ENCODE data around the gene POGLUT3.

Gene POGLUT3

GRCh38 chr11:108500721-108501120 is 2.5 kb upstream of the POGLUT3 start:
- Histone ChIP-seq H3K27me3 (ENCODE audit: control insufficient read depth, insufficient read depth, low read length) (no peaks in the 10 kb centered on the region), H3K4me3 (ENCODE audit: low read length) (no peak overlapping the region), H3K4me1 (ENCODE audit: control insufficient read depth, insufficient read depth, low read length) (no peaks in the 10 kb centered on the region; the same call in 1 of the 2 replicates), H3K9me3 (ENCODE audit: control insufficient read depth, insufficient read depth, low read length) (no peaks in the 10 kb centered on the region), H3K27ac (ENCODE audit: low read length) (no peak overlapping the region), H3K36me3 (ENCODE audit: control insufficient read depth, insufficient read depth, low read length) (no peaks in the 10 kb centered on the region)
- no CpG with 5 or more reads among the region's 2 CpGs for WGBS (ENCODE audit: insufficient coverage, insufficient read length)
- no peak for DNase-seq (ENCODE audit: low read depth, low spot score)

GRCh38 chr11:108500169-108500568 is 2.0 kb upstream of the POGLUT3 start:
- H3K4me1 ChIP-seq (ENCODE audit: control insufficient read depth, insufficient read depth, low read length) = no peaks in the 10 kb centered on the region; the same call in 1 of the 2 replicates
- no peaks in the 10 kb centered on the region for H3K36me3 ChIP-seq (ENCODE audit: control insufficient read depth, insufficient read depth, low read length)
- H3K27ac ChIP-seq (ENCODE audit: low read length) = no peak overlapping the region
- no CpG with 5 or more reads among the region's 4 CpGs for WGBS (ENCODE audit: insufficient coverage, insufficient read length)
- DNase-seq (ENCODE audit: low read depth, low spot score) = no peak
- H3K27me3 ChIP-seq (ENCODE audit: control insufficient read depth, insufficient read depth, low read length) = no peaks in the 10 kb centered on the region
- H3K9me3 ChIP-seq (ENCODE audit: control insufficient read depth, insufficient read depth, low read length) = no peaks in the 10 kb centered on the region
- no peak overlapping the region for H3K4me3 ChIP-seq (ENCODE audit: low read length)

- H3K9me3 ChIP-seq (ENCODE audit: control insufficient read depth, insufficient read depth, low read length) = no peaks in the 10 kb centered on the region
- no peak for DNase-seq (ENCODE audit: low read depth, low spot score)
- WGBS (ENCODE audit: insufficient coverage, insufficient read length) = no CpG with 5 or more reads among the region's 29 CpGs
- H3K27me3 ChIP-seq (ENCODE audit: control insufficient read depth, insufficient read depth, low read length) = no peaks in the 10 kb centered on the region
- peak overlapping the region; percentile 59; the same call in 1 of the 2 replicates for H3K4me3 ChIP-seq (ENCODE audit: low read length)
- no peaks in the 10 kb centered on the region; the same call in 1 of the 2 replicates for H3K4me1 ChIP-seq (ENCODE audit: control insufficient read depth, insufficient read depth, low read length)
- H3K27ac ChIP-seq (ENCODE audit: low read length) = no peak overlapping the region
- H3K36me3 ChIP-seq (ENCODE audit: control insufficient read depth, insufficient read depth, low read length) = no peaks in the 10 kb centered on the region
Measured at GRCh38 chr11:108498816-108499408, 728 bp upstream of the POGLUT3 start.

- Histone ChIP-seq H3K36me3 (ENCODE audit: control insufficient read depth, insufficient read depth, low read length) (no peaks in the 10 kb centered on the region), H3K4me3 (ENCODE audit: low read length) (peak overlapping the region; percentile 59; the same call in 1 of the 2 replicates), H3K27ac (ENCODE audit: low read length) (no peak overlapping the region), H3K4me1 (ENCODE audit: control insufficient read depth, insufficient read depth, low read length) (no peaks in the 10 kb centered on the region; the same call in 1 of the 2 replicates), H3K27me3 (ENCODE audit: control insufficient read depth, insufficient read depth, low read length) (no peaks in the 10 kb centered on the region), H3K9me3 (ENCODE audit: control insufficient read depth, insufficient read depth, low read length) (no peaks in the 10 kb centered on the region)
- WGBS (ENCODE audit: insufficient coverage, insufficient read length) = no CpG with 5 or more reads among the region's 30 CpGs
- DNase-seq (ENCODE audit: low read depth, low spot score) = peak; percentile 74
Measured at GRCh38 chr11:108497317-108498045, 703 bp downstream of the POGLUT3 start.

GRCh38 chr11:108496643-108497256 is 1.4 kb downstream of the POGLUT3 start:
- no peaks in the 10 kb centered on the region for H3K9me3 ChIP-seq (ENCODE audit: control insufficient read depth, insufficient read depth, low read length)
- WGBS (ENCODE audit: insufficient coverage, insufficient read length) = no CpG with 5 or more reads among the region's 7 CpGs
- no peaks in the 10 kb centered on the region; the same call in 1 of the 2 replicates for H3K4me1 ChIP-seq (ENCODE audit: control insufficient read depth, insufficient read depth, low read length)
- H3K27me3 ChIP-seq (ENCODE audit: control insufficient read depth, insufficient read depth, low read length) = no peaks in the 10 kb centered on the region
- H3K27ac ChIP-seq (ENCODE audit: low read length) = no peak overlapping the region
- no peaks in the 10 kb centered on the region for H3K36me3 ChIP-seq (ENCODE audit: control insufficient read depth, insufficient read depth, low read length)
- H3K4me3 ChIP-seq (ENCODE audit: low read length) = no peak overlapping the region
- DNase-seq (ENCODE audit: low read depth, low spot score) = no peak

GRCh38 chr11:108495326-108495725 is 2.9 kb downstream of the POGLUT3 start:
- no CpG with 5 or more reads among the region's 3 CpGs for WGBS (ENCODE audit: insufficient coverage, insufficient read length)
- Histone ChIP-seq H3K27ac (ENCODE audit: low read length) (no peak overlapping the region), H3K36me3 (ENCODE audit: control insufficient read depth, insufficient read depth, low read length) (no peaks in the 10 kb centered on the region), H3K9me3 (ENCODE audit: control insufficient read depth, insufficient read depth, low read length) (no peaks in the 10 kb centered on the region), H3K27me3 (ENCODE audit: control insufficient read depth, insufficient read depth, low read length) (no peaks in the 10 kb centered on the region), H3K4me3 (ENCODE audit: low read length) (no peak overlapping the region), H3K4me1 (ENCODE audit: control insufficient read depth, insufficient read depth, low read length) (no peaks in the 10 kb centered on the region; the same call in 1 of the 2 replicates)
- DNase-seq (ENCODE audit: low read depth, low spot score) = no peak

- WGBS (ENCODE audit: insufficient coverage, insufficient read length) = no CpG with 5 or more reads among the region's 6 CpGs
- DNase-seq (ENCODE audit: low read depth, low spot score) = no peak
Measured at GRCh38 chr11:108494182-108494581, 4.0 kb downstream of the POGLUT3 start.

GRCh38 chr11:108491936-108492335 is 6.2 kb downstream of the POGLUT3 start:
- Histone ChIP-seq H3K27ac (ENCODE audit: low read length) (no peak overlapping the region), H3K4me3 (ENCODE audit: low read length) (no peak overlapping the region), H3K9me3 (ENCODE audit: control insufficient read depth, insufficient read depth, low read length) (no peaks in the 10 kb centered on the region), H3K27me3 (ENCODE audit: control insufficient read depth, insufficient read depth, low read length) (no peaks in the 10 kb centered on the region), H3K4me1 (ENCODE audit: control insufficient read depth, insufficient read depth, low read length) (no peaks in the 10 kb centered on the region; the same call in 1 of the 2 replicates), H3K36me3 (ENCODE audit: control insufficient read depth, insufficient read depth, low read length) (no peaks in the 10 kb centered on the region)
- DNase-seq (ENCODE audit: low read depth, low spot score) = no peak
- no CpG with 5 or more reads among the region's 3 CpGs for WGBS (ENCODE audit: insufficient coverage, insufficient read length)

More at GRCh38 chr11:108494182-108494581, 4.0 kb downstream of the POGLUT3 start:
- H3K4me1 ChIP-seq (ENCODE audit: control insufficient read depth, insufficient read depth, low read length) = no peaks in the 10 kb centered on the region; the same call in 1 of the 2 replicates
- no peaks in the 10 kb centered on the region for H3K9me3 ChIP-seq (ENCODE audit: control insufficient read depth, insufficient read depth, low read length)
- no peaks in the 10 kb centered on the region for H3K36me3 ChIP-seq (ENCODE audit: control insufficient read depth, insufficient read depth, low read length)
- H3K4me3 ChIP-seq (ENCODE audit: low read length) = no peak overlapping the region
- no peaks in the 10 kb centered on the region for H3K27me3 ChIP-seq (ENCODE audit: control insufficient read depth, insufficient read depth, low read length)
- H3K27ac ChIP-seq (ENCODE audit: low read length) = no peak overlapping the region

GRCh38 chr11:108486828-108487227 is 11.4 kb downstream of the POGLUT3 start:
- Histone ChIP-seq H3K36me3 (ENCODE audit: control insufficient read depth, insufficient read depth, low read length) (no peaks in the 10 kb centered on the region; the same call in 1 of the 2 replicates), H3K4me1 (ENCODE audit: control insufficient read depth, insufficient read depth, low read length) (no peaks in the 10 kb centered on the region)
- no CpG with 5 or more reads among the region's 3 CpGs for WGBS (ENCODE audit: insufficient coverage, insufficient read length)

GRCh38 chr11:108486331-108486730 is 11.9 kb downstream of the POGLUT3 start:
- no peak overlapping the region for H3K27ac ChIP-seq (ENCODE audit: low read length)
- H3K4me3 ChIP-seq (ENCODE audit: low read length) = no peak overlapping the region
- no peaks in the 10 kb centered on the region for H3K9me3 ChIP-seq (ENCODE audit: control insufficient read depth, insufficient read depth, low read length)
- no peaks in the 10 kb centered on the region for H3K27me3 ChIP-seq (ENCODE audit: control insufficient read depth, insufficient read depth, low read length)
- no CpG with 5 or more reads among the region's 3 CpGs for WGBS (ENCODE audit: insufficient coverage, insufficient read length)
- H3K4me1 ChIP-seq (ENCODE audit: control insufficient read depth, insufficient read depth, low read length) = no peaks in the 10 kb centered on the region
- no peaks in the 10 kb centered on the region; the same call in 1 of the 2 replicates for H3K36me3 ChIP-seq (ENCODE audit: control insufficient read depth, insufficient read depth, low read length)
- no peak for DNase-seq (ENCODE audit: low read depth, low spot score)

More at GRCh38 chr11:108486828-108487227, 11.4 kb downstream of the POGLUT3 start:
- Histone ChIP-seq H3K27me3 (ENCODE audit: control insufficient read depth, insufficient read depth, low read length) (no peaks in the 10 kb centered on the region), H3K27ac (ENCODE audit: low read length) (no peak overlapping the region), H3K4me3 (ENCODE audit: low read length) (no peak overlapping the region), H3K9me3 (ENCODE audit: control insufficient read depth, insufficient read depth, low read length) (no peaks in the 10 kb centered on the region)
- DNase-seq (ENCODE audit: low read depth, low spot score) = no peak

All from iPS DF 6.9 (cell line).